ENCODE measurements around the gene UBA1.

GRCh38 chrX:47218920-47219815 lies 25.5 kb downstream of the UBA1 start:
- TF ChIP-seq CTCF (IDR thresholded peaks at IDR 0.05 in 8 of 11, conservative IDR thresholded peaks at IDR 0.05 in 3 of 11) (no peak), POLR2A (IDR thresholded peaks at IDR 0.05) (no peak)

Data from spleen (tissue), 7 donors.